ENCODE measurements around the gene SACS. TPM values are rescaled to one million over a fixed set of nuclear protein-coding genes. Genes with fewer than 3 reads are reported as not detected.

SACS gene
- total RNA-seq, 1 experiment from 2014 or later = 19.8 TPM

DNA sequence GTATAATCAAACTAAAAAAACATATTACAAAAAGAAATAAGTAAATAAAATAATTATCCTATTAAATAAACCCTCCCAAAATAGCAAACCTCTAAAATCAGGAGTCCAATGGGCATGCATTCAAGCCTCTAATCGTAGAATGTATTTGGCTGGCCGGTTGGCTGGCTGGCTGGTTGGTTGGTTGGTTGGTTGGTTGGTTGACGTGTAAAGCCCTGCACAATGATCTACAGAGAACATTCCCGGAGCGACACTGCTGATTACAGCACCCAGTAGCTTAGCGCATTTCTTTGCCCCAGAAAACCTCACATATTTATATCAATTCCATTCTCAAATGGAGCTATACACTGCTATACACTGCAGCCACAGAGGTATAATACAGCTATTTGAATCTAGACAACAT lies 65.6 kb downstream of the SACS start:
- H3K4me1 ChIP-seq (ENCODE audit: control insufficient read depth, insufficient read depth, low read length) = peaks cover 4% of the 10 kb centered on the region; the same call in 1 of the 2 replicates
- POLR2A ChIA-PET = no interaction called here
- BruUV-seq (replicated peaks) = no TSS peak
- intact Hi-C loops (cut with micrococcal nuclease; ENCODE audit: unreplicated experiment) (no loop called here), in situ Hi-C loops (cut with HindIII; ENCODE audit: low pct_unique_long_range_greater_than_20kb, low sequenced_read_pairs) (no loop called here)
- CTCF ChIA-PET = no interaction called here
- peaks cover 16% of the 10 kb centered on the region; the same call in 1 of the 2 replicates for H3K36me3 ChIP-seq (ENCODE audit: control insufficient read depth, insufficient read depth, low read length)
- H3K27me3 ChIP-seq (ENCODE audit: control insufficient read depth, insufficient read depth, low read length) = no peaks in the 10 kb centered on the region
- TF ChIP-seq REST (IDR thresholded peaks at IDR 0.05; ENCODE audit: insufficient read depth in 1 of 2, low read depth in 2 of 2, low read length in 1 of 2) (no peak), TCF7L2 (IDR thresholded peaks at IDR 0.05; ENCODE audit: low read depth, low read length) (no peak), SIN3A (IDR thresholded peaks at IDR 0.05; ENCODE audit: borderline replicate concordance, insufficient read depth, low read depth, low read length) (no peak), POLR2AphosphoS5 (IDR thresholded peaks at IDR 0.05; ENCODE audit: low read depth, low read length) (no peak)
- TF ChIP-seq, protein P1, sequence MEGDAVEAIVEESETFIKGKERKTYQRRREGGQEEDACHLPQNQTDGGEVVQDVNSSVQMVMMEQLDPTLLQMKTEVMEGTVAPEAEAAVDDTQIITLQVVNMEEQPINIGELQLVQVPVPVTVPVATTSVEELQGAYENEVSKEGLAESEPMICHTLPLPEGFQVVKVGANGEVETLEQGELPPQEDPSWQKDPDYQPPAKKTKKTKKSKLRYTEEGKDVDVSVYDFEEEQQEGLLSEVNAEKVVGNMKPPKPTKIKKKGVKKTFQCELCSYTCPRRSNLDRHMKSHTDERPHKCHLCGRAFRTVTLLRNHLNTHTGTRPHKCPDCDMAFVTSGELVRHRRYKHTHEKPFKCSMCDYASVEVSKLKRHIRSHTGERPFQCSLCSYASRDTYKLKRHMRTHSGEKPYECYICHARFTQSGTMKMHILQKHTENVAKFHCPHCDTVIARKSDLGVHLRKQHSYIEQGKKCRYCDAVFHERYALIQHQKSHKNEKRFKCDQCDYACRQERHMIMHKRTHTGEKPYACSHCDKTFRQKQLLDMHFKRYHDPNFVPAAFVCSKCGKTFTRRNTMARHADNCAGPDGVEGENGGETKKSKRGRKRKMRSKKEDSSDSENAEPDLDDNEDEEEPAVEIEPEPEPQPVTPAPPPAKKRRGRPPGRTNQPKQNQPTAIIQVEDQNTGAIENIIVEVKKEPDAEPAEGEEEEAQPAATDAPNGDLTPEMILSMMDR (IDR thresholded peaks at IDR 0.05) = no peak
- no peak overlapping the region for H3K4me3 ChIP-seq (ENCODE audit: low read depth in 2 of 2, low read length in 2 of 2)
- DNase-seq (ENCODE audit: low read depth, low spot score) (no peak), ATAC-seq (no peak)
- no peaks in the 10 kb centered on the region for H3K9me3 ChIP-seq (ENCODE audit: control insufficient read depth, insufficient read depth, low read depth, low read length)
- H3K27ac ChIP-seq (ENCODE audit: low read length) = no peak overlapping the region

DNA sequence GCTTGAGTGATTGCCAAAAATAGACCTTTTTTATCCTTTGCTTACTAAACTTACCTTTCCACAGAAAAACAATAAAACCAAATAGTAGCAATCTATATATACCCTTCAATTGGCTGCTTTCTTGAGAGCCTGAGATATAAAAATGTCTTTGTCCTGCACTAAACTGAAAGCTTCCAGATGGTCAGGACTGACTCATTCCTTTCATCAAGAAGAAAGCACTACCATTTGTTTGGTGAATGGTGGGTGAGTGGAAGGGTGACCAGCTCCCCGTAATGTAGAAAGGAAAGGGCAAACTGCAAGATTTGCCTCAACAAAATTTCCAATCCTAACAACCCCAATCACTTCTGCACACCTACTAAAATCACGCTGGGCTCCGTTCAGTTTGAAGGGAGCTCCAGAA lies 67.8 kb downstream of the SACS start:
- H3K4me1 ChIP-seq (ENCODE audit: control insufficient read depth, insufficient read depth, low read length) = no peaks in the 10 kb centered on the region
- TF ChIP-seq POLR2AphosphoS5 (IDR thresholded peaks at IDR 0.05; ENCODE audit: low read depth, low read length) (no peak), REST (IDR thresholded peaks at IDR 0.05; ENCODE audit: insufficient read depth in 1 of 2, low read depth in 2 of 2, low read length in 1 of 2) (no peak), SIN3A (IDR thresholded peaks at IDR 0.05; ENCODE audit: borderline replicate concordance, insufficient read depth, low read depth, low read length) (no peak), TCF7L2 (IDR thresholded peaks at IDR 0.05; ENCODE audit: low read depth, low read length) (no peak)
- TF ChIP-seq, protein P1 (IDR thresholded peaks at IDR 0.05) = no peak
- H3K27me3 ChIP-seq (ENCODE audit: control insufficient read depth, insufficient read depth, low read length) = no peaks in the 10 kb centered on the region
- no peak overlapping the region for H3K27ac ChIP-seq (ENCODE audit: low read length)
- BruUV-seq (replicated peaks) = no TSS peak
- no peak overlapping the region for H3K4me3 ChIP-seq (ENCODE audit: low read depth in 2 of 2, low read length in 2 of 2)
- CTCF ChIA-PET = no interaction called here
- DNase-seq (ENCODE audit: low read depth, low spot score) = no peak
- no peaks in the 10 kb centered on the region for H3K9me3 ChIP-seq (ENCODE audit: control insufficient read depth, insufficient read depth, low read depth, low read length)
- in situ Hi-C loops (cut with HindIII; ENCODE audit: low pct_unique_long_range_greater_than_20kb, low sequenced_read_pairs) = no loop called here
- POLR2A ChIA-PET = no interaction called here
- peaks cover 13% of the 10 kb centered on the region; the same call in 1 of the 2 replicates for H3K36me3 ChIP-seq (ENCODE audit: control insufficient read depth, insufficient read depth, low read length)
- intact Hi-C loops (cut with micrococcal nuclease; ENCODE audit: unreplicated experiment) = no loop called here
- no peak for ATAC-seq

Data from Panc1 (cell line).